Choroid plexus epithelial cell (primary cell): ENCODE data around the gene BTBD8.

ENCODE experiments used
- DNase-seq: peaks from one replicate; pipeline ENCODE4 v3.0.0-alpha.2; 2010; ENCODE audit warnings: low read depth
- H3K4me3 ChIP-seq: 2 replicates; pipeline ENCODE4 v1.5.1; 2011; ENCODE audit warnings: low read depth, mild to moderate bottlenecking, control low read depth, low read length, moderate library complexity
- TF ChIP-seq, protein P1 (sequence below): conservative IDR thresholded peaks from 2 replicates; pipeline ENCODE4 v1.5.1; 2011; ENCODE audit warnings: low read depth, mild to moderate bottlenecking, control low read depth, inconsistent platforms, low read length, moderate library complexity

BTBD8 gene

DNA sequence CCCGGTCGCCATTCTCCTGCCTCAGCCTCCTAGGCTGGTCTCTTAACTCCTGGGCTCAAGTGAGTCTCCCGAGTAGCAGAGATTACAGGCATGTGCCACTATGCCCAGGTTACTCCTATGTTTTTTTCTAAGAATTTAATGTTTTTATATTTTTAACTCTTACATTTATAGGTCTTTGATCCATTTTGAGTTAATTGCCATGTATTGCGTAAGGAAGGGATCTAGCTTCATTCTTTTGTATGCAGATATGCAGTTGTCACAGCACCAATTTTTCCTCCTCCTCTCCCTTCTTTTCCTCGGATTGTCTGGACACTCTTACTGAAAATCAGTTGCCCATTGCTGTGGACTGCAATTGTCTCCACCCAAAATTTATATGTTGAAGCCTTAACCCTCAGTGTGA, 11.5 kb downstream of the BTBD8 start:
- no peak for DNase-seq
- TF ChIP-seq, protein P1, sequence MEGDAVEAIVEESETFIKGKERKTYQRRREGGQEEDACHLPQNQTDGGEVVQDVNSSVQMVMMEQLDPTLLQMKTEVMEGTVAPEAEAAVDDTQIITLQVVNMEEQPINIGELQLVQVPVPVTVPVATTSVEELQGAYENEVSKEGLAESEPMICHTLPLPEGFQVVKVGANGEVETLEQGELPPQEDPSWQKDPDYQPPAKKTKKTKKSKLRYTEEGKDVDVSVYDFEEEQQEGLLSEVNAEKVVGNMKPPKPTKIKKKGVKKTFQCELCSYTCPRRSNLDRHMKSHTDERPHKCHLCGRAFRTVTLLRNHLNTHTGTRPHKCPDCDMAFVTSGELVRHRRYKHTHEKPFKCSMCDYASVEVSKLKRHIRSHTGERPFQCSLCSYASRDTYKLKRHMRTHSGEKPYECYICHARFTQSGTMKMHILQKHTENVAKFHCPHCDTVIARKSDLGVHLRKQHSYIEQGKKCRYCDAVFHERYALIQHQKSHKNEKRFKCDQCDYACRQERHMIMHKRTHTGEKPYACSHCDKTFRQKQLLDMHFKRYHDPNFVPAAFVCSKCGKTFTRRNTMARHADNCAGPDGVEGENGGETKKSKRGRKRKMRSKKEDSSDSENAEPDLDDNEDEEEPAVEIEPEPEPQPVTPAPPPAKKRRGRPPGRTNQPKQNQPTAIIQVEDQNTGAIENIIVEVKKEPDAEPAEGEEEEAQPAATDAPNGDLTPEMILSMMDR, result no peak
- no peak overlapping the region for H3K4me3 ChIP-seq

DNA sequence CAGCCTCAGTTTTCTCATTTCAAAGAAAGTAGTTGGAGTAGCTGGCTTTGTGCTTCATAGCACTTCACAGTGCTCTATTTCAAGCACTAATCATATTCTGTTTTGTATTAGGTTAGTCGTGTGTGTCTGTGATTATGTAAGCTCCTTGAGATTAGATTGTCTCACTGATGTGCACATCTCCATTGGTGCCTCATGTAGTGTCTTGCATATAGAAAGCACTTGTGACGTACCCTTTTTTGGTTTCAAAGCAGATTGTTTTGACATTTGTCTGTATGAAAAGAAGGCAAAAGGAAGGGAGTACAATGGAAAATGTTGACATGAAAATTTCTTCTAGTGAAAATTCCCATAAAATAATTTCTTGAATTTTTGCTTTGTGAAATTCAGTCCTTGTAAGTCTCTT, 13.9 kb downstream of the BTBD8 start:
- H3K4me3 ChIP-seq, result no peak overlapping the region
- TF ChIP-seq, protein P1, result no peak
- no peak for DNase-seq

DNA sequence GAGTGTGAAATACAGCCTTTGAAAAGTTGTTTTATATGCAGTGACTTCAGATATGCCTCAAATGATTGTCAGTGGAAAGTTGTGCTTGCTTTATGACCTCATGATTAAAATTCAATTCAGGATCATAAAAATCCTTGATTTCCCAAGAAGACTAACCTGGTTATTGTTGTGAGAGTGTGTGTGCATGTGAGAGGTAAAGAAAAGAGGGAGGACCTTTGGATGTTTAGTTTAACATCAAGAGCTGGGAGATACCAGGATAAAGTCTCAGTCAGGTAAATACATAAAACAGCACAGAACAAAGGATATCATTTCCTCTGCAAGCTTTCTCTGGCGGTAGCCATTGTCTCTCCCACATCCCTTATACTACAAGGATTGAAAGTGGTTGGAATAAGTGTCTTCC, 14.4 kb downstream of the BTBD8 start:
- TF ChIP-seq, protein P1, result no peak
- DNase-seq, result no peak
- no peak overlapping the region for H3K4me3 ChIP-seq

DNA sequence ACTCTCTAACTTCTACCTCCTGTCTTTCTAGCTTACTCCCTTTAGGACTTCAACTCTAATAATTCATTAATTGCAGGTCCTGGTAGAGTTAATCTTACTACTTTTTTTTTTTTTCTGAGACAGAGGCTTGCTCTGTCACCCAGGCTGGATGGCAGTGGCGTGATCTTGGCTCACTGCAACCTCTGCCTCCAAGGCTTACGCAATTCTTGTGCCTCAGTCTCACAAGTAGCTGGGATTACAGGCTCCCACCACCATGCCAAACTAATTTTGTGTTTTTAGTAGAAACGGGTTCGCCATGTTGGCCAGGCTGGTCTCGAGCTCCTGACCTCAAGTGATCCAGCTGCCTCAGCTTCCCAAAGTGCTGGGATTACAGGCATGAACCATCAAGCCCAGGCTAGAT, 15.7 kb downstream of the BTBD8 start:
- TF ChIP-seq, protein P1, result no peak

DNA sequence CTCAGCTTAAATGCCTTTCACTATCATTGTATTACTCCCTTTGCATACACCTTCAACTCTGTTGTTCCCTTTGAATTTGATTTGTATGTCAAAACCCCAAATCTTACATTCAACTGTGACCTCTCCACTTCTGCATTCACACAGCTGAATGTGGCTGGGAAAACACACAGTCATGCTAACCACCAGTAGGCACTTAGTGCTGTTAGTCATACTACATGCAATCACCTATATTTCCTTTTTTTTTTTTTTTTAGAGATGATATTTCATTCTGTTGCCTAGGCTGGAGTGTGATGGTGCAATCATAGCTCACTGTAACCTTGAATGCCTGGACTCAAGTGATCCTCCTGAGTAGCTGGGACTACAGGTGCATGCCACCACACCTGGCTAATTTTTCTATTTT, 16.2 kb downstream of the BTBD8 start:
- TF ChIP-seq, protein P1, result no peak
- peak; percentile 17 for DNase-seq
- no peak overlapping the region for H3K4me3 ChIP-seq

More for the DNA sequence above, 15.7 kb downstream of the BTBD8 start:
- no peak for DNase-seq
- H3K4me3 ChIP-seq, result no peak overlapping the region

DNA sequence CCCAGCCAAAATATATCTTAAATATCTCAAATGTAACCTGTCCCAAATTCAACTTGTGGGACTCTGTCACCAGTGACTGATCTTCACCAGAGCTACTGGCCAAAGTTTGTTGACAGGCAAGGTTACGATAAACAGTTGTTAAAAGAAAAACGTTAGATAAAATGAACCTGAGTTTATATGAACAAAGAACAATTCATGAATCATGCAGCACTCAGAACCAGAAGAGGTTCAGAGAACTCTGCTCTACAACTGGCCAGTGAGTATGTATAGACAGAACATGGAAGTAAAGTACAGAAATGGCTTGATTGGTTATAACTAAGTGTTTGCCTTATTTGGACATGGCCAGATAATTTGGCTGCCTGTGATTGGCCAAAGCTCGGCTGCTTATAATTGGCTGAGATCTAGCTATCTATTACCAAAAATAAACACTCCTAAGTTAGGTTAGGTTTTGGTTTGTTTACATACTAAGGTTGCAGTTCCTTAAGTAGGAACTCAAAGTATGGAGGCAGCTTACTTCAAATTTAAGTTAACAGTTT, 25.5 kb downstream of the BTBD8 start:
- no peak overlapping the region for H3K4me3 ChIP-seq
- TF ChIP-seq, protein P1, result no peak
- no peak for DNase-seq

DNA sequence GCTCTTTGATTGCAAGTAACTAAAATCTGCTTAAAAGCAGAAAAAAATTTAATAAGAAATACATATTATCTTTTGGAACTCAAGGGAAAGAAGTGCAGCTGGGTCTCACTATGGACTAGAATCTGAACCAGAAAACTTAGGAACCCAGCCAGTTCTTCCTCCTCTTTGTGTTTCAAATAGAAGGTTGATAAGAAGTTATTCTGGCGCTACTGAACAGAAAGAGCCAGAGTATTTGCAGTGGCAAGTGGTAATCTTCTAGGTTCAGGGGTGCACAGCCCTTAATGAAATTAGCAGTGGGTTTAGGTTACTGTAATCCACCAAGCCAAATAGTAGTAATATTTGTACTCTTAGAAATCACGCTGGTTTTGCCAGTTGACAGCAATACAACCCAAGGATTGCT, 28.5 kb downstream of the BTBD8 start:
- H3K4me3 ChIP-seq, result no peak overlapping the region
- TF ChIP-seq, protein P1, result no peak
- no peak for DNase-seq
